Activated CD4-positive, alpha-beta T cell treated with anti-CD3 and anti-CD28 coated beads, Interleukin-2, amount 50 U/mL, for 48 hours (primary cell): ENCODE data around the gene FBL.

ENCODE experiments used
- DNase-seq, 2 experiments: peaks; one replicate each; pipeline ENCODE4 v3.0.0-alpha.2; 2020

FBL gene

DNA sequence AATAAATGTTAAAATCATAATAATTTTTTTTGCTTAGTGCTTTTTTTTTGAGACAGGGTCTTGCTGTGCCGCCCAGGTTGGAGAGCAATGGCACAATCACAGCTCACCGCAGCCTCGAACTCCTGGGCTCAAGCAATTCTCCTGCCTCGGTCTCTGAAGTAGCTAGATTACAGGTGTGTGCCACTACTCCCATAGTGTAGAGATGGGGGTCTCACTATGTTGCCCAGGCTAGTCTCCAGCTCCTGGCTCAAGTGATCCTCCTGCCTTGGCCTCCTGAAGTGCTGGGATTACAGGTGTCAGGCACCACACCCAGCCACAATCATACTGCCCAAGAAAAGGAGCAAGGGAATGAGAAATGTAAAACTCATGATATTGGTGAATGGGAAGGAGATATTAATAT, 5.1 kb downstream of the FBL start:
- DNase-seq, result no peak

GRCh38 chr19:39840492-39840891, 5.7 kb downstream of the FBL start:
- DNase-seq, result no peak

DNA sequence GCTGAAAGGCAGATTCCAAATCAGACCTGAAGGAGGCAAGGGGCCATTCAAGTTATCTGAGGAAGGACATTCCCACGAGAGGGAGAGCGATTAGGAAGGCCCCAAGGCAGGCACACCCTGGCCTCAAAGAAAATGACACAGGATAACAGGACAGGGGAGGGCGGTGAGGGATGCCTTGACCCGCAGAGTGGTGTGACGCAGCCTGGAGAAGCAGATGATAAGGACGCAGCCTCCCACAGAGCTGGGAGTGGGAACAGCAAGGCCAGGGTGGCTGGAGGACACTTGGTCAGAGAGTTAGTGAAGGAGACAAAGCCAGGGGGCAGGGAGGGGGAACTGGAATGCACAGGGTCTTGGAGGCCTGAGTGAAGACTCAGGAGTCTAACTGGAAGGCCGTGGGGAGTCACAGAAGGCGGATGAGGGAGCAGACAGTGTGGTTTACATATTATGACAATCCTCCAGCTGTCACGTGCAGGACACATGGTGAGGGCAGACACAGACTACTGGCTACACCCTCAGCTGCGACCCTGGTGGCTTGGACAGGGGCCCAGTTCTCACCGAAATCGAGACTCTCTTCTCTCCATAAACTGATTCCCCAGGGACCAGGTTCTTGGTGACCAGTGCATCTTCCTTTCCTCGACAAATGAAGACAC, 6.4 kb downstream of the FBL start:
- DNase-seq, result no peak

DNA sequence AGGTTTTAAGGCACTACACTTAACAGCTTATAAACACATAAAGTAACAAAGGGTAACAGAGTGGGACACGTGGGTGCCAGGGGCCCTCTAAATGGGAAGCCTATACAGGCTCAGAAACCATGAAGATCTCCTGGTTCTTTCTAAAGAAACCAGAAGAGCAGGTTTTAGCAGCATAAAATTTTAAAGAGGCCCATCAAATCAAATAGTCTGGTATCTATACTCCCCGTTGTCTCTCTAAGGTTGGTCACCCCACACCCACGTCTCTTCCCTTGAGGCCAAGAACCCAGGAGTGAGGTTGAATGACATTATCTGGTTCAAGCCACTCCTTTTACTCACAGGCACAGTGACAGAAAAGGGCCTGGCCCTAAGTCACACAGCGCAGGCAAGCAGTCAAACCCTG, 7.6 kb downstream of the FBL start:
- no peak for DNase-seq

DNA sequence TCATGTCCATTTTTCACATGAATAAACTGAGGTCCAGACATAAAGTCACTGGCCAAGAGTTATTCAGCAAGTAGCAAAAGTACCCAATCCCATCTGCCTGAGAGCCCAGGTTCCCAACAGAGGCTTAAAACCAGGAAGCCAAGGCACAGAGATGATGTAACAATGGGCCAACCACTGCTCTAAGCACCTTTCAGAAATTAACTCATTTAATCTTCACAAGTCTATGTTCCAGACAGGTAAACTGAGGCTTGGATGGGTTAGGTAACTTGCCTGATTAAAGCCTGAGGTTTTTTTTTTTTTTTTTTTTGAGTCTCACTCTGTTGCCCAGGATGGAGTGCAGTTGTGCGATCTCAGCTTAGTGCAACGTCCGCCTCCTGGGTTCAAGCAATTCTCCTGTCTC, 8.2 kb downstream of the FBL start:
- DNase-seq, result no peak

- DNase-seq, result no peak
Measured at GRCh38 chr19:39834287-39834841, 11.8 kb downstream of the FBL start.

DNA sequence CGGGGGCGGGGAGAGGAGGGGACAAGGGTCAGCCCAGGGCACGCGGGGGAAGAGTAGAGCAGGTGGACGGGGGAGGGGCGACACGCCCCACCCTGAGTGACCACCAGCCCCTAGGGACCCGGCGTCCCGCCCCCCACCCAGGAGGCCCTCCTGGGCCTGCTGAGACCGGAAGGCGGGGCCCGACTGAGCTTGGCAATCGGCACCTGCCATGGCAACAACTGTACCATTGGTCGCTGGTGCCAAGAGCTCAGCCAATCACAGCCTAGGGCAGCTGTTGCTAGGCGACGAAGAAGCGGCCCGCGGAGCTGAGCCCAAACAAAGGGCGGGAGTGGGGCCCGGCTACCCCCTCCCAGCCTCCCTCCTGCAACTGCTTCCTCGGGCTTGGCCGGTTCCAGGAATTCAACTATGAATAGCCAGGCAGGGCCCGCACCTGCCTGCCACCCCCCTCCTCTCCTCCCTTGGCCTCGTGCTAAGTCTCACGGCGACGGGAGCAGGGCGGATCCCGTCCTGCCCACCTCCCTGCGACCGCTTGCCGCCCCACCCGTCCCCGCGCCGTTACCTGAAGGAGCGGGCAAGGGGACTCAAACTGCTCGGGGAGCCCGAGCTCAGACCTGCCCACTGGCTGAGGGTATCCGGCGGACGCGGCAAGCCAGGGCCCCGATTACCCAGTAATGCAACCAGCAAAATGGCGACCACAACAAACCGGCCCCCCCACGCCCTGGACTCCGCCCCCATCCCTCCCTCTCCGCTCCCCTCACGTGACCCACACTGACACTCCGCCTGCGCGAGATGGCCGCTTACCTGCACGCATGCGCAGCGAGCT, 12.5 kb downstream of the FBL start, which contains the start of gene DYRK1B:
DYRK1B (minus strand) TSS at position 699 of the 823 bp plus-strand sequence. CDS start 2,295 bp downstream, outside the sequence.
- DNase-seq, result peak; percentile 96

GRCh38 chr19:39833160-39833463, 13.1 kb downstream of the FBL start:
- no peak for DNase-seq

DNA sequence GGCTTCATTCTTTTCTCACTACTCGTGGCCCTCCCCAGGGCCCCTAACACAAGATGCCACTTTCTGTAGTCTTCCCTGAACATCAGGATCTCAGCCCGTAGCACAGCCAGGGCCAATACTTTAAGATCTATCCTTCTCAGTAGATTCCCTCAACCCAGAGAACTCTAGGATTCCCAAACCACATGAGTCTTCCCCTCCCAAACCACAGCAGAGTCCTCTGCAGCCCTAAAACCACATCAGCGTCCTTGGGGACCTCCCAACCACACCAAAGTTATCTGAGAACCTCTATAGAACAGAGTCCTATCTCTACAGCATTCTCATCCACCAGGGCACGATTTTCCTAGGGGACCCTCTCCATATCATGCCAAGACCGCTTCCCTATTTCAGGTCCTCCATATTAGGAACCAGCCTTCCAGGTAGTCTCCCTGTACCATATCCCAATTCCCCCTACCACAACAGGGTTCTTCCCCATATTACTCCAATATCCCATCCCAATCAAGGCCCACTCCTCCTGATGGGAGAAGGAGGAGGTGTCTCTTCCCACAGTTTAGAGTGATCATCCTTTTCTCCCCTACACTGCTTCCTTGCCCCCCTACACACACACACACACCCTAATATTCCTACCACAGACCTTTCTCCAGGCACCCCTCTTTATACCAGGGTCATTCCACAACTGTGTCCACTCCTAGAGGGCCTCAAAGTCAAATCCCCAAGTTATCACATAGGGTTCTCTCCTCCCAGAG, 13.7 kb downstream of the FBL start:
- DNase-seq, result no peak

GRCh38 chr19:39831679-39832078, 14.5 kb downstream of the FBL start:
- DNase-seq, result no peak

- no peak for DNase-seq
Measured at GRCh38 chr19:39830847-39831246, 15.3 kb downstream of the FBL start.

GRCh38 chr19:39830406-39830805, 15.8 kb downstream of the FBL start:
- DNase-seq, result no peak

- no peak for DNase-seq
Measured at GRCh38 chr19:39829702-39830275, 16.4 kb downstream of the FBL start.

DNA sequence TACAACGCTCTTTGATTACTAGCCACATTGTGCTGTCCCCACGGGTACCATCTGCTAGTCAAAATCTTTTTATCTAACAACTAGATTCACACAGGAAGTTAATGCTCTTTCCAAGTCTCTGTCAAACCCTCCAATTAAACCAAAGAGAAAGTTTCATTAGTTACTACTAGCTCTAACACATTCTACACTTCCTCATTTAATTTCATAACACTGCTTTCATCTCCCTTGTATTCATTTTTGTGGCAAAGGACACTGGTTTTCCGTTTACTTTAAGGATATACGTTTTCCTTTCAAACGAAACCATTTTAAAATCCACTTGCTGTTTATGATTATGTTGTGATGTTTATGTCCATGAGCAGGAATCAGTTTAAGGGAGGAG, 17.5 kb downstream of the FBL start:
- DNase-seq, result no peak

DNA sequence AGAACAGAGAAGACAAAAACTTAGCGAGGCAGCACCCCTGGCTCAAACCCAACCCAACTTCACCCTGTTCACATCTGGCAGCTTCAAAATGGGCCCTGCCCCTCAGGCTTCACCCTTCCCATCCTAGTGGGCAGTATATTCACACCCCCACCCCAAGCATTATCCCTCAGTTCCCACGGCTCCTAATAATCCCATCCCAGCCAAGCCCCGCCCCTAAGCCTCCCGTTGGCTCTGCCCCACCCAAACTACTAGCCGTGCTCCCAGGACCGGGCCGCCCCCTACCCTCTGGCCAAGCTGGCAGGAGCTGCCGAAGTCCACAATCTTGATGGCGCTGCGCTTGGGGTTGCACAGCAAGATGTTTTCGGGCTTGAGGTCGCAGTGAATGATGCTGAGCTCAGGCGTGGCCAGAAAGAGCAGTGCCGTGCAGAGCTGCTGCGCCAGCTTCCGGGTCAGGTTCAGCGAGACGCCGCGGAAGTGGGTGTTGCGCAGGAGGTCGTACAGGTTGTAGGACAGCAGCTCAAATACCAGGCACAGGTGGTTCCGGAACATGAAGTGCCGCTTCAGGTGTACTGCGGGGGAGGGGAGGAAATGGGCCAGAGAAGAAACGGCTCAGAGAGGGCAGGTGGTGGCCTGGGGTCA, 18.0 kb downstream of the FBL start:
- no peak for DNase-seq

DNA sequence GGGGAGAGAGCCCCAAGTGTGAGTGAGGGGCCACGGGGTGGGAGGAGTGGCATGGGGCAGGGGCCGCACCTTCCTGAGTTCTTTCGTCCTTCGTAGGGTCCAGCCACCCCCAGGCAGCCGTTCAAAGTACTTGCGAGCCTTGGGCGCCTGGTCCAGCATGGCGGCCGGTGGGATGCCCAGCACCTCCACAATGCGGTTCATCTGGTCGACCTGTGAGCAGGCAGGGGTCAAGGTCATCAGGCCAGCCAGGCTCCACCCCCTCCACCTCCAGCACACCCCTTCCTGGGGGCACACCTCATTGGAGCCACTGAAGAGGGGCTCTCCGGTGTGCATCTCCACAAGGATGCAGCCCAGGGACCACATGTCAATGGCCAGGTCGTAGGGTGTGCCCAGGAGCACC, 19.0 kb downstream of the FBL start:
- no peak for DNase-seq

DNA sequence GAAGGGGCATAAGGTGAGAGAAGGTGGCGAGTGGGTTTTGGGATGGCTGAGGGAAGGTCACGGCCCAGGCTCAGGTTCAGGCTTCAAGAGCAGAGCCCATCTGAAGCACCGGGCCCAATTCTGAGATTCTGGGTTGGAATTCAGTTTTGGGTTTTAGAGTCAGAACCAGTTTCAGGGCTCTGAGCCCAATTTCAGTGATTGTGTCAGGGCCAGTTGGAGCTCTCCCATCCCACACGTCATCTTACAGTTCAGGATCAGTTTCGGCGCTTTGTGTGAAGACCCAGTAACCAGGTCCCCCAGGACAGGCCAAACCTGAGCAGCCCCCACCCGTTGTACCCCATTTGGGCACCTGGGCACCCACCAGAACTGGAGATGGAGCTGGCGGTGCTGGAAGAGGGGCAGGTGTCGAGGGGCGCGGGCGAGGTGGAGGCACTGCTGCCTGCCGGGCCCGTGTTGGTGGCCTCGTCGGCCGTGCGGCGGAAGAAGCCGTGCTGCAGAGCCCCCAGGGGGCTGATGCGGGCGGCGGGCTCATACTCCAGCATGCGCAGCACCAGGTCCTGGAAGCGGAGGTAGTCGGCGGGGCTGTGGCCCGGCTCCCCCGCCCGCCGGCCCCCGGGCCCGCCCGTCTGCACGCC, 19.8 kb downstream of the FBL start:
- DNase-seq, result no peak

GRCh38 chr19:39825531-39826076, 20.6 kb downstream of the FBL start:
- no peak for DNase-seq

DNA sequence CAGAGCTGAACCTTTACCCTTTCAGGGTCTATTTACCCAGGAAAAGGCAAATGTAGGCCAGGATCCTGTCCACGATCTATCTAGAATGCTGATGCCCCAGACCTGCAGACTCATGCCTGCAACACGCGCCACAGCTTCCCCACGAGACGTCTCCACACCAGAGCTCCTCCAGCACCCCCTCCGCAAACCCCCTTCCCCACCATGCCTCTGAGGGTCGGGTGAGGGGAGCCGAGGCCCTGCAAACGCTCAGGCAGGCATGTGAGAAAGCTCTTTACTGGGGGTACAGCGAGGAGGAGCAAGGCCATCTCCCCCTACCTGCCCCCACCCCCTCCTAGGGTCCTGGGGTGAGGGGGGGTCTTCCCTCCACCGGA, 21.1 kb downstream of the FBL start:
- no peak for DNase-seq

DNA sequence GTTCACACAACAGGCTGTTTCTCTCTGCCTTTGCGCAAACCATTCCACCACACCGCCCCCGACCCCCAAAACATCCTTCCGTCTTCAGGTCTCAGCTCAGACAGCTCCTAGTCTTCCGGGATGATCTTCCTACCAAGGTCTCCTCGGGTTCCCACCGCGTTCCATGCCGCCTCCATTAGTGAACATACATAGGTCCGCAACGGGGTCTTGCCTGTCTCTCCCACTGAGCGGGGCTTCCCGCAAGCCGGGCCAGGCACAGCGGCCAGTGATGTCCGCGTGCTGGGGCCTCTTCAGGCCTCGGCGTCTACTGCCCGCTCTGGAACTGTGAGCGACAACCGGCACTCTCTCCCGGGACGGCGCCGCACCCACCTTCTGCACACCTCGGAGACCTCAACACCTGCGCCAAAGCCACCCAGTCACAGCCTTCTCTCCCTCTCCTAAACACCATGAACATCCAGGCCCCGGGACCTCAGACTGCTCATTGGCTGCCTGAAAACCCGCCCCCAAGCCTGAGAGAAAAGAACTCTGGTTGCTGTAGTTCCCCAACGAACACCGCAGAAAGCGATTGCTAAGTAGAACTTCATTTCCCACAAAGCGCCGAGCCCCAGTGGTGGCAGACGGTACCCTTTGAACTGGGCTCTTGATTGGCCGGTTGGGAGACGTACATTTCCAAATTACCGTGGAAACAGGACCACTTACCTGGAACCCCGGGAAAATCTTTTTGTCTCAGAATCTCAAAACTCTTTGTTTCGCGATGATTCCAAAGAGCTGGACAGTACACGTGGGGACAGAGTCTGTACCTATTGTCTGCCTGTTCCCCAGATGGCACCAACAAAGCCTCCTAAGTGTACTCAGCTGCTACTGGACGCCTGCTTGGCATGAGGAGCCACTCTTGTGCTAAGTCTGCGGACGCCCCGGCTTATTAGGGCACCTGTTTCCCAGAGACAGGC, 21.8 kb downstream of the FBL start:
- peak; percentile 87 to 91 for DNase-seq

- DNase-seq, result no peak
Measured at GRCh38 chr19:39823686-39824085, 22.5 kb downstream of the FBL start.
